HCT116 (cell line): ENCODE data around the gene ROBO1. TPM values are rescaled to one million over a fixed set of nuclear protein-coding genes. Genes with fewer than 3 reads are reported as not detected.

Experiments used
- ATAC-seq: fragments of 200-7000 bp; cut with Tn5 transposase; 2 replicates; pipeline ENCODE4 v1.9.1; 2020; ENCODE audit warnings: mild to moderate bottlenecking, moderate library complexity
- BruUV-seq: library from RNA; stranded (reverse); fragments of 400-500 nt; replicated peaks from 2 replicates; lab custom pipeline; 2021; lab: Mats Ljungman, UMichigan
- CTCF ChIA-PET: fragments of 300-600 bp; sonication (Branson Sonifier 250); formaldehyde crosslinking; loops from one replicate; lab custom pipeline; 2021; ENCODE audit warnings: antibody characterized with exemption; lab: Charles Lee
- POLR2A ChIA-PET: fragments of 300-600, 350-600 bp; sonication (Branson Sonifier 250); formaldehyde crosslinking; loops from one replicate; lab custom pipeline; 2021; ENCODE audit warnings: antibody characterized with exemption; lab: Charles Lee
- RAD21 ChIA-PET, 2 experiments: fragments of 300-600 bp; sonication (Branson Sonifier 250); formaldehyde crosslinking; loops; one replicate each; lab custom pipeline; 2023; ENCODE audit warnings: low total read pairs in 2 of 2; ENCODE audit not compliant: uncharacterized antibody in 2 of 2, unreplicated experiment in 2 of 2, low non-redundant PET in 1 of 2; lab: Charles Lee
- DNase-seq: peaks from one replicate; pipeline ENCODE4 v3.0.0-alpha.2; 2010; ENCODE audit warnings: low read depth, low spot score
- H2AFZ ChIP-seq: fragments of 200-600 bp; shearing (Covaris generic), sonication (generic); 2 replicates; pipeline ENCODE4 v1.6.1; 2017; ENCODE audit warnings: low read depth, mixed run types, mixed read lengths, antibody characterized with exemption, low read length; ENCODE audit not compliant: poor library complexity, severe bottlenecking
- H3K27ac ChIP-seq: 2 replicates; pipeline ENCODE4 v1.5.1; 2012; ENCODE audit warnings: low read depth, low read length
- H3K27me3 ChIP-seq: fragments of 200-600 bp; sonication (generic); 2 replicates; pipeline ENCODE4 v1.6.1; 2016; ENCODE audit warnings: mixed run types, low read length, mixed read lengths; ENCODE audit not compliant: insufficient read depth
- H3K36me3 ChIP-seq, 2 experiments: fragments of 200-500 bp in 1 of 2; fragments of 200-600 bp in 1 of 2; sonication (Bioruptor generic) in 1 of 2; sonication (generic) in 1 of 2; 2 replicates each; pipeline versions ENCODE4 v1.5.1 to v1.6.1; 2014 to 2016; ENCODE audit warnings: low read length in 2 of 2, inconsistent platforms in 1 of 2, mixed read lengths in 1 of 2, mixed run types in 1 of 2; ENCODE audit not compliant: insufficient read depth in 2 of 2, control insufficient read depth in 1 of 2
- H3K4me1 ChIP-seq, 2 experiments: fragments of 200-600 bp in 1 of 2; sonication (generic) in 1 of 2; 2 replicates each; pipeline versions ENCODE4 v1.5.1 to v1.6.1; 2012 to 2017; ENCODE audit warnings: low read length in 2 of 2, inconsistent platforms in 1 of 2, mild to moderate bottlenecking in 1 of 2, mixed read lengths in 1 of 2, mixed run types in 1 of 2, moderate library complexity in 1 of 2; ENCODE audit not compliant: insufficient read depth in 2 of 2, control insufficient read depth in 1 of 2
- H3K4me2 ChIP-seq: fragments of 200-600 bp; sonication (generic); 2 replicates; pipeline ENCODE4 v1.6.1; 2017; ENCODE audit warnings: mixed run types, low read length, mixed read lengths
- H3K4me3 ChIP-seq, 2 experiments: fragments of 200-600 bp in 1 of 2; sonication (generic) in 1 of 2; replicated peaks in 1 of 2; 2 replicates each; pipeline ENCODE4 v1.5.1; 2011 to 2016; ENCODE audit warnings: low read length in 2 of 2, control low read depth in 1 of 2, low read depth in 1 of 2, mild to moderate bottlenecking in 1 of 2, mixed read lengths in 1 of 2, mixed run types in 1 of 2
- H3K79me2 ChIP-seq: fragments of 200-600 bp; sonication (generic); 2 replicates; pipeline ENCODE4 v1.6.1; 2017; ENCODE audit warnings: mild to moderate bottlenecking, mixed run types, low read length, moderate library complexity, mixed read lengths; ENCODE audit not compliant: insufficient read depth
- H3K9ac ChIP-seq: fragments of 200-600 bp; sonication (generic); 2 replicates; pipeline ENCODE4 v1.6.1; 2016; ENCODE audit warnings: low read length, mixed read lengths
- H3K9me2 ChIP-seq: fragments of 200-600 bp; sonication (generic), shearing (Covaris generic); 2 replicates; pipeline ENCODE4 v1.6.1; 2017; ENCODE audit warnings: mixed run types, mild to moderate bottlenecking, moderate library complexity; ENCODE audit not compliant: insufficient read depth
- H3K9me3 ChIP-seq, 2 experiments: fragments of 200-500 bp in 1 of 2; fragments of 200-600 bp in 1 of 2; sonication (Bioruptor generic) in 1 of 2; sonication (generic) in 1 of 2; 2 replicates each; pipeline ENCODE4 v1.6.1; 2014 to 2017; ENCODE audit warnings: low read length in 2 of 2, mixed read lengths in 2 of 2, inconsistent platforms in 1 of 2, low read depth in 1 of 2, mild to moderate bottlenecking in 1 of 2, mixed run types in 1 of 2, moderate library complexity in 1 of 2; ENCODE audit not compliant: control insufficient read depth in 1 of 2, insufficient read depth in 1 of 2
- H4K20me1 ChIP-seq: fragments of 200-600 bp; sonication (generic), shearing (Covaris generic); 2 replicates; pipeline ENCODE4 v1.6.1; 2017; ENCODE audit warnings: mixed run types, mild to moderate bottlenecking, moderate library complexity; ENCODE audit not compliant: insufficient read depth
- CBX3 ChIP-seq: IDR thresholded peaks from 2 replicates; pipeline ENCODE4 v1.6.1; 2012; ENCODE audit warnings: low read depth
- CEBPB ChIP-seq: IDR thresholded peaks from 2 replicates; pipeline ENCODE4 v1.6.1; 2012; ENCODE audit warnings: low read depth
- EGR1 ChIP-seq: IDR thresholded peaks from 2 replicates; pipeline ENCODE4 v1.6.1; 2012; ENCODE audit warnings: low read depth
- FOSL1 ChIP-seq: IDR thresholded peaks from 2 replicates; pipeline ENCODE4 v1.6.1; 2012; ENCODE audit warnings: low read depth
- SIN3A ChIP-seq: IDR thresholded peaks from 2 replicates; pipeline ENCODE4 v1.6.1; 2012; ENCODE audit warnings: low read depth
- TCF7L2 ChIP-seq: IDR thresholded peaks from 2 replicates; pipeline ENCODE4 v1.7.0; 2011; ENCODE audit warnings: borderline replicate concordance, inconsistent platforms; ENCODE audit not compliant: insufficient read depth, insufficient read length; ENCODE audit errors: extremely low read depth
- YY1 ChIP-seq: IDR thresholded peaks from 2 replicates; pipeline ENCODE4 v1.6.1; 2011; ENCODE audit warnings: low read length, low read depth, moderate library complexity, mild to moderate bottlenecking; ENCODE audit not compliant: insufficient replicate concordance; ENCODE audit errors: extremely low read depth
- ZFX ChIP-seq: fragments of 450-650 bp; IDR thresholded peaks from 2 replicates; pipeline ENCODE4 v1.6.1; 2017
- ZNF274 ChIP-seq: fragments of 200-500 bp; sonication (Bioruptor generic); IDR thresholded peaks from 2 replicates; pipeline ENCODE4 v1.6.1; 2014; ENCODE audit warnings: mild to moderate bottlenecking, low read depth, low read length, inconsistent platforms
- intact Hi-C: fragments of 100-400 bp; cut with micrococcal nuclease; formaldehyde crosslinking; loops from 2 replicates; pipeline ENCODE4 v1.10.0; 2022
- total RNA-seq: library from RNA; stranded (reverse); gene quantifications from one replicate; pipeline ENCODE4 v1.2.1, GENCODE V29; 2021; ENCODE audit not compliant: unreplicated experiment
- TF ChIP-seq, protein P1 (sequence below): IDR thresholded peaks from 2 replicates; pipeline ENCODE4 v1.6.1; 2012

The ROBO1 gene
- total RNA-seq, 1 experiment from 2014 or later, result 0.27 TPM

DNA sequence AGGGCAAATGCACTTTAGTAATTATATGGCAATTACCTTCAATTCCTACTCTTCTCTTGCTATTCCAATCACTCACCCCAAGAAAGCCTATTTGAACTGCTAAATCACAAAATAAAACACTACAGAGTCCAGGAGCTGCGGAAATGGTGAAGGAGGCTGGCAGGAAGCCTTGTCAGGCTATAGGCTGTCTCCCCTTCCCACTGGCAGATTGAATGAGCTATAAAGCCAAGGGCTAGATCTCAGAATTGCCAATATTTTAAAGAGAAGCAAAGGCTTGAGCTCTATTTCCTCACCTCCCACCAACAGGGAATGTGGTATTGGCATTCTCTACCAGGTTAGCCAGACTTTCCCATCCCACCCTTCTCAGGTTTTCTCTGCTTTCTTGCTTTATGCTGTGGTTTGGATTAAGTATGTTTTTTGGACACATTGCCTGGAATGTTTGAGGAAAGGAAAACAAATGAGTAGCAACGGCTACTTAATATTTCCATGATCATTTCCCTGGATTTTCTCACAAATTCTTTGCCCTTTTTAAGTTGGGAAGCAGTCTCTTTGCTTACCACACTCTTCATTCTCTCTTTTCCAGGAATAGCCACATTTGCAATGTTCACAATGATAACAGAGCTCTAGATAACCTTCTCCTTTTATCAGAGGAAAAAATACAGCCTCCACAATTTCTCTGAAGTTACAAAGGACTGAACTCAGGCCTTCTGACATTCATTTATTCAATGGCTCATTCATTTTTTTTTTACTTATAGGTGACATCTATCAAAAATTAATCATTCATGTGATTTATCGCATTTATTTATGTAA, 1125.4 kb downstream of the ROBO1 start:
- H3K79me2 ChIP-seq, result no peaks in the 10 kb centered on the region
- H2AFZ ChIP-seq, result no peak overlapping the region
- ChIA-PET POLR2A (no interaction called here), CTCF (no interaction called here), RAD21 (no interaction called here)
- H3K9ac ChIP-seq, result no peak overlapping the region
- intact Hi-C loops, result no loop called here
- no peak overlapping the region for H3K4me3 ChIP-seq
- no peaks in the 10 kb centered on the region for H3K4me1 ChIP-seq
- H3K9me2 ChIP-seq, result no peaks in the 10 kb centered on the region
- H3K9me3 ChIP-seq, result peaks cover 4 to 24% of the 10 kb centered on the region in 2 experiments; a peak in 2 of 4 replicates
- DNase-seq (no peak), ATAC-seq (no peak)
- H3K27ac ChIP-seq, result no peak overlapping the region
- H3K27me3 ChIP-seq, result no peaks in the 10 kb centered on the region
- TF ChIP-seq ZNF274 (no peak), EGR1 (no peak)
- no peaks in the 10 kb centered on the region for H3K36me3 ChIP-seq
- BruUV-seq, result no TSS peak
- no peaks in the 10 kb centered on the region for H4K20me1 ChIP-seq
- H3K4me2 ChIP-seq, result no peak overlapping the region

DNA sequence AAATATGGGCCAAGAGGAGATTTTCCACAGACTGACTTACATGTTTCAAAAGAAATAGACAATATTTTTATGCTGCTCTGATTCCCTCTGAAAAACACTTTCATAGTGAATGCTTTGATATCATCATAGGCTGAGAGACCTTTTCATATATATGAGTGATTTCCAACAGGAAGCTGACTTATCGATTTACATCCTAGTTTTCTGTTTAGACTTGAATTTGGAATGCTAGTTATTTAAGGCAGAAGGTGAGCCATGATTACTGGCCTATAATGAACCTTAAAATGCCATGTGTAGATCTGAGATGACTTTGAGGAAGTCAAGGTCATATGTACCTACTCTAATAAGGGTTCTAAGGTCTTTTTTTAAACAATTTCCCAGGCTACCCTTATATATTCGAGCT, 1126.1 kb downstream of the ROBO1 start:
- Histone ChIP-seq H4K20me1 (no peaks in the 10 kb centered on the region), H3K36me3 (no peaks in the 10 kb centered on the region), H2AFZ (no peak overlapping the region), H3K27me3 (no peaks in the 10 kb centered on the region), H3K9me2 (no peaks in the 10 kb centered on the region), H3K79me2 (no peaks in the 10 kb centered on the region), H3K9me3 (peaks cover 4 to 24% of the 10 kb centered on the region in 2 experiments; a peak in 2 of 4 replicates), H3K9ac (no peak overlapping the region), H3K4me2 (no peak overlapping the region), H3K4me1 (no peaks in the 10 kb centered on the region), H3K27ac (no peak overlapping the region), H3K4me3 (no peak overlapping the region)
- ChIA-PET CTCF (no interaction called here), RAD21 (no interaction called here), POLR2A (no interaction called here)
- ATAC-seq (no peak), DNase-seq (no peak)
- intact Hi-C loops, result no loop called here
- no TSS peak for BruUV-seq
- TF ChIP-seq ZFX, result no peak
- no peak for TF ChIP-seq TCF7L2
- no peak for TF ChIP-seq YY1
- TF ChIP-seq CEBPB, result no peak
- no peak for TF ChIP-seq CBX3
- no peak for TF ChIP-seq FOSL1
- TF ChIP-seq, protein P1, sequence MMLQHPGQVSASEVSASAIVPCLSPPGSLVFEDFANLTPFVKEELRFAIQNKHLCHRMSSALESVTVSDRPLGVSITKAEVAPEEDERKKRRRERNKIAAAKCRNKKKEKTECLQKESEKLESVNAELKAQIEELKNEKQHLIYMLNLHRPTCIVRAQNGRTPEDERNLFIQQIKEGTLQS, result no peak
- no peak for TF ChIP-seq SIN3A
